ENCODE measurements around the gene C1QA. TPM values are rescaled to one million over a fixed set of nuclear protein-coding genes. Genes with fewer than 3 reads are reported as not detected.

The C1QA gene
- total RNA-seq, 6 experiments from 2014 or later, result 66.3 to 227 (median 75.0) TPM

DNA sequence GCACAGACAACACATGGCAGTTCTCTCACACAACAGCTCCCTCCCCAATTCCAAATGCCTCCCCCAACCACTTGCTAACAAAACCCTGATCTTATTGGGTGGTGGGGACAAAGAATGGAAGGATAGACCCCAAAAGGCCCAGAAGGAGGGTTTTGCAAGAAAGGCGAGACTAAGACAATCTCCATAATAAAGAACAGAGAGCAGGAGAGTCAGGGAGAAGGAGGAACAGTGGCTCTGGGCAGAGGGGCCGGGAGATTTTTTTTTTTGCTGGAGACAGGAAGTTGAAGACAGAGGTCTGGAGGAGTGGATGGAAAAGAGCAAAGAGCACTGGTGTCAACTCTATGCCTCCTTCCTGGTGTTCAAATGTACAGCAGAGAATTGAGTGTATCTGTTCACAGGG lies 6.5 kb upstream of the C1QA start:
- no peaks in the 10 kb centered on the region for H3K9me3 ChIP-seq
- intact Hi-C loops (cut with DNase I), result no loop called here
- no peak for ATAC-seq

DNA sequence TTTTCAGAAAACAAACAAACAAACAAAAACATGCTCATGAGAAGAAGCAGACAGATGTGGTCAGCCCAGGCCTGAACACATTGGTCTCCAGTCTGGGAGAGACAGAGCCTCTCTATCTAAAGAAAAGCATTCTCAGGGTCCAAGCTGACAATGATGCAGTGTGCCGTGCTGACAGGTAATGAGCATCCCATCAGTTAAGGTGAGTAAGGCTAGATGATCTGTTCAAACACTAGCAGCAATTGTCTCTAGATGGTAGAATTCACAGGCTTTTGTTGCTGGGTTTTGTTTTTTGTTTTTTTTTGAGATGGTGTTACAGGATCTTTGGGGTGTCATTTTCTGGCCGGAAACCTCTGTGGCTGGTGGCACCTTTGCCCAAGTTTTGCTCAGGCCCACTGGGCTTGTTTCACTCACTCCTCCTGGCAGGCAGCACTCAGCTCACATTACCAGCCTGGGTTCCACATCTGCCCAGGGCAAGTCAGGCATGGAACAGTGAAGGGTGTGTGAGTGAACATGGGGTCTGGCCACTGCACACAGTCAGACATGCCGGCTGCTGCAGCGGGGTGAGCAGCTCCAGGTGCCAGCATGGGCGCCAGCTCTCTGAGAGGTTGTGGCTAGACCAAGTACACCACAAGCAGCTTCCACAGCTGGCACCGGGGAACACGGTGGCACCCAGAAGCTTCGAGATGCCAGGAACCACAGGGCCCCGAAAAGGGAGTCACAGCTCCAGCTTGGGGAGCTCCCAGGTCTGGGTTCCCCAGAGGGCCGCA lies 2.5 kb upstream of the C1QA start:
- DNase-seq, result no peak
- Histone ChIP-seq H3K4me1 (no peaks in the 10 kb centered on the region), H3K4me3 (no peak overlapping the region), H3K27me3 (no peaks in the 10 kb centered on the region), H3K36me3 (no peaks in the 10 kb centered on the region), H3K9me3 (no peaks in the 10 kb centered on the region), H3K27ac (no peak overlapping the region)
- WGBS (ENCODE audit: insufficient coverage, low coverage, low lambda C conversion rate, missing lambda C conversion rate), result 52% methylated on average over 2 of the region's 10 CpGs
- intact Hi-C loops (cut with DNase I), result no loop called here
- ATAC-seq, result no peak
- TF ChIP-seq, protein P1, sequence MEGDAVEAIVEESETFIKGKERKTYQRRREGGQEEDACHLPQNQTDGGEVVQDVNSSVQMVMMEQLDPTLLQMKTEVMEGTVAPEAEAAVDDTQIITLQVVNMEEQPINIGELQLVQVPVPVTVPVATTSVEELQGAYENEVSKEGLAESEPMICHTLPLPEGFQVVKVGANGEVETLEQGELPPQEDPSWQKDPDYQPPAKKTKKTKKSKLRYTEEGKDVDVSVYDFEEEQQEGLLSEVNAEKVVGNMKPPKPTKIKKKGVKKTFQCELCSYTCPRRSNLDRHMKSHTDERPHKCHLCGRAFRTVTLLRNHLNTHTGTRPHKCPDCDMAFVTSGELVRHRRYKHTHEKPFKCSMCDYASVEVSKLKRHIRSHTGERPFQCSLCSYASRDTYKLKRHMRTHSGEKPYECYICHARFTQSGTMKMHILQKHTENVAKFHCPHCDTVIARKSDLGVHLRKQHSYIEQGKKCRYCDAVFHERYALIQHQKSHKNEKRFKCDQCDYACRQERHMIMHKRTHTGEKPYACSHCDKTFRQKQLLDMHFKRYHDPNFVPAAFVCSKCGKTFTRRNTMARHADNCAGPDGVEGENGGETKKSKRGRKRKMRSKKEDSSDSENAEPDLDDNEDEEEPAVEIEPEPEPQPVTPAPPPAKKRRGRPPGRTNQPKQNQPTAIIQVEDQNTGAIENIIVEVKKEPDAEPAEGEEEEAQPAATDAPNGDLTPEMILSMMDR (IDR thresholded peaks at IDR 0.05), result no peak
- TF ChIP-seq POLR2A (IDR thresholded peaks at IDR 0.05), result no peak

More for the DNA sequence above, 6.5 kb upstream of the C1QA start:
- Histone ChIP-seq H3K27ac (no peak overlapping the region), H3K4me1 (no peaks in the 10 kb centered on the region), H3K27me3 (no peaks in the 10 kb centered on the region), H3K4me3 (no peak overlapping the region), H3K36me3 (no peaks in the 10 kb centered on the region)
- no peak for DNase-seq
- 14% methylated on average over 2 of the region's 2 CpGs for WGBS (ENCODE audit: insufficient coverage, low coverage, low lambda C conversion rate, missing lambda C conversion rate)
- TF ChIP-seq, protein P1 (IDR thresholded peaks at IDR 0.05), result no peak
- no peak for TF ChIP-seq POLR2A (IDR thresholded peaks at IDR 0.05)

DNA sequence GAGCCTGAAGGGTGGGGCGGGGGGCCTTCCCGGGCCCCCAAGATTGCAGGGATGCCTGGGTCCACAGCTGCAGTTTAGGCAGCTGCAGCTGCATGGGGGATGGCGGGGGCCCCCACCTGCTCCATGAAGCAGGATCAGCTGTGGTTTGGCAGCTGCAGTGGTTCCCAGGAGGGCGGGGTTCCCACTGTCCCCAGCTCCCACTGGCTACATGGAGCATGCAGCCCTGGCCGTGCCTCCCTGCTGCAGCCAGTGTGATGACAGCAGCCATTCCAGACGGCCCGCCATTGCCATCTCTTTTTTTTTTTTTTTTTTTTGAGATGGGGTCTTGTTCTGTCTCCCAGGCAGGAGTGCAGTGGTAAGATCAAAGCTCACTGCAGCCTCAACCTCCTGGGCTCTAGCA lies 992 bp upstream of the C1QA start:
- Histone ChIP-seq H3K36me3 (no peaks in the 10 kb centered on the region), H3K27ac (no peak overlapping the region), H3K4me3 (no peak overlapping the region), H3K4me1 (no peaks in the 10 kb centered on the region), H3K27me3 (no peaks in the 10 kb centered on the region), H3K9me3 (no peaks in the 10 kb centered on the region)
- DNase-seq, result no peak
- TF ChIP-seq, protein P1 (IDR thresholded peaks at IDR 0.05), result no peak
- TF ChIP-seq POLR2A (IDR thresholded peaks at IDR 0.05), result no peak
- ATAC-seq, result no peak
- 20% methylated on average over 1 of the region's 7 CpGs for WGBS (ENCODE audit: insufficient coverage, low coverage, low lambda C conversion rate, missing lambda C conversion rate)
- intact Hi-C loops (cut with DNase I), result no loop called here

DNA sequence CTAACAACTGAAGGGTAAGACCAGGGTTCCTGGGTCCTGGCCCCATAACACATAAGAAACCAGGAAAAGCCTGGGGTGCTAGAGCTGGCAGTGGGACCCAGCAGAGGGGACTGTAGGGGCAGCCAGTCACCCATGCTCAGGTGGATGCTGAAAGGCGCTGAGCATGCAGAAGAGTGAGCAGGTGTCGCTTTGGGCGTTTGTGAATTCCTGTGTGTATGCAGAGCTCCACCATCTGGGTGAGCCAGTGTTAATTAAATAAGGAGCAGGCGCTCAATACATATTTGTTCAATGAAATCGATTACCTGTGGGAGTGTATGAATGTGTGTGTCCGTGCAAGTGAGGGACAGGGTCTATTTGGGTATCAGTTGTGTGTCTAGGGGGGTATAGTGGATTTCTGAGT lies 499 bp downstream of the C1QA start:
- Histone ChIP-seq H3K27me3 (no peaks in the 10 kb centered on the region), H3K4me1 (no peaks in the 10 kb centered on the region), H3K4me3 (peak overlapping the region in 2 of 3 donors; percentile 9 to 38), H3K36me3 (no peaks in the 10 kb centered on the region), H3K9me3 (no peaks in the 10 kb centered on the region), H3K27ac (no peak overlapping the region)
- TF ChIP-seq, protein P1 (IDR thresholded peaks at IDR 0.05), result no peak
- no peak for TF ChIP-seq POLR2A (IDR thresholded peaks at IDR 0.05)
- intact Hi-C loops (cut with DNase I), result no loop called here
- no peak for DNase-seq
- 26% methylated on average over 6 of the region's 6 CpGs for WGBS (ENCODE audit: insufficient coverage, low coverage, low lambda C conversion rate, missing lambda C conversion rate)
- ATAC-seq, result no peak

Data from right lobe of liver (tissue), 6 donors.